Activated naive CD4-positive, alpha-beta T cell treated with anti-CD3 and anti-CD28 coated beads for 36 hours (primary cell): ENCODE results near the gene ELF1. TPM values are rescaled to one million over a fixed set of nuclear protein-coding genes. Genes with fewer than 3 reads are reported as not detected.

Experiments used
- CTCF ChIA-PET: fragments of 350-600 bp; sonication (Branson Sonifier 250); formaldehyde crosslinking; loops from one replicate; lab custom pipeline; 2021; ENCODE audit warnings: antibody characterized with exemption; lab: Charles Lee
- DNase-seq: peaks from one replicate; pipeline ENCODE4 v3.0.0-alpha.2; 2020
- H3K27ac Mint-ChIP-seq: one replicate; pipeline ENCODE4 v1.8.0; 2021; ENCODE audit warnings: mild to moderate bottlenecking, mixed read lengths
- H3K27me3 Mint-ChIP-seq: one replicate; pipeline ENCODE4 v1.8.0; 2021; ENCODE audit warnings: low read depth, mixed read lengths
- H3K36me3 Mint-ChIP-seq: one replicate; pipeline ENCODE4 v1.8.0; 2021; ENCODE audit warnings: low read depth, mixed read lengths
- H3K4me1 Mint-ChIP-seq: one replicate; pipeline ENCODE4 v1.8.0; 2021; ENCODE audit warnings: low read depth, mixed read lengths
- H3K4me3 Mint-ChIP-seq: one replicate; pipeline ENCODE4 v1.8.0; 2021; ENCODE audit warnings: mild to moderate bottlenecking, moderate library complexity, mixed read lengths
- H3K9me3 Mint-ChIP-seq: one replicate; pipeline ENCODE4 v1.8.0; 2021; ENCODE audit warnings: mixed read lengths
- intact Hi-C: fragments of 100-400 bp; cut with micrococcal nuclease; formaldehyde crosslinking; loops from one replicate; pipeline ENCODE4 v1.15.1; 2023
- total RNA-seq, 2 experiments: library from RNA; stranded (reverse); gene quantifications; one replicate each; pipeline ENCODE4 v1.2.3, GENCODE V29; 2021

Gene ELF1
- 10 to 100 TPM; 61.7 to 62.3 TPM for total RNA-seq

DNA sequence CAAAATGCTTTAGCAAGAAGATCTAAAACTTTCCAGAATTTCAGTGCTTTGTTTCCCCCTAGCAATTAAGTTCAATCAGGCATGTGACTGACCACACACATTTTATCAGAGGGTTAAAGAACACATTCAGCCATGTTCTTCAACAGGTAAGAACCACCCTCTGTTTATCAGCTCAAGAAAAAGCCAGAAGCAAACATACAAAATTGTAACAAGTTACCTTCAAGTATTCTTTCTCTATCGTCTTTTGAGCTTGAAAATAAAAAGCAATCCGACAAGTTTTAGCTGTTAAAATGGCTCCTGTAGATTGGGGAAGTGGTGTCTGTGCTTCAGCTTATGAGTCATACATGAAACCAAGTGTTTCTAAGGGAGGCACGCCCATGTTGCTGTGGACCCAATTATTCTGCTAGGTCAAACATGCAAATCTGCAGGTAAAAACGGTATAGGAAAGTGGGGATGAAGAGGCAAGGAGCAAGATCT lies at the start of gene ELF1:
Gene ELF1 (minus strand): TSS at position 306 of the 477 bp plus-strand sequence. CDS start 37,262 bp downstream, outside the sequence.
- DNase-seq: peak; percentile 67
- CTCF ChIA-PET: interaction anchor here (1.0 to 3.1 kb wide), 7 partner anchors 10 to 204 kb away, joined by 3 to 25 read pairs (median 8); no protein-coding TSS in a partner anchor
- Mint-ChIP-seq H3K27me3 (no peaks in the 10 kb centered on the region), H3K27ac (peak within 1 kb of the TSS; percentile 99), H3K36me3 (peaks cover 12% of the 10 kb centered on the region), H3K9me3 (no peaks in the 10 kb centered on the region), H3K4me3 (peak within 1 kb of the TSS; percentile 89), H3K4me1 (peaks cover 32% of the 10 kb centered on the region)
- intact Hi-C loops: loop anchor here (1.0 to 10.0 kb wide), 6 partner anchors 14 to 1984 kb away; partner anchors contain the start of genes NAA16, NHLRC3, PROSER1 and WBP4

DNA sequence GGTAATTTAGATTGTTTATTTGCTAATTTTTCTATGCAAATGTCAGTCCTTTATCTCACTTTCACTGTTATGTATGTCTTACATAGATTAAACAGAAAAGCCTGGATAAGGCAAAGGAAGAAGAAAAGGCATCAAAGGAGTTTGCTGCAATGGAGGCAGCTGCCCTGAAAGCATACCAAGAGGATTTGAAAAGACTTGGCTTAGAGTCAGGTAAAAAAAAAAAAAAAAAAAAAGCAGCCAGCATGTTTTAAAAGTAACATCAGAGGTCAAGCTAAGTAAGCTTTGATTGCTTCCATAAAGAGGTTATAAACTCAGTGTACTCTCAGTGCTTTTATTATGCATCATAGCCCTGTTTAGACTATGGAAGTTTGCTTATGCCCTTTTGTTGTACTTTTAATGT lies 46.0 kb upstream of the ELF1 start:
- DNase-seq: no peak
- Mint-ChIP-seq H3K27me3 (peaks cover 4% of the 10 kb centered on the region), H3K27ac (no peak overlapping the region), H3K36me3 (peaks cover 26% of the 10 kb centered on the region), H3K4me1 (peaks cover 20% of the 10 kb centered on the region), H3K4me3 (no peak overlapping the region), H3K9me3 (no peaks in the 10 kb centered on the region)
- CTCF ChIA-PET: no interaction called here
- intact Hi-C loops: no loop called here

- H3K27ac Mint-ChIP-seq: no peak overlapping the region
- CTCF ChIA-PET: interaction anchor here (1.3 kb wide), 1 partner anchor 10 kb away, joined by 4 read pairs; no protein-coding TSS in a partner anchor
- intact Hi-C loops: loop anchor here (5.0 kb wide), 3 partner anchors 853 to 983 kb away; partner anchors contain the start of genes DGKH and VWA8
These were observed 45.4 kb upstream of the ELF1 start for GRCh38 chr13:41064493-41064892.

DNA sequence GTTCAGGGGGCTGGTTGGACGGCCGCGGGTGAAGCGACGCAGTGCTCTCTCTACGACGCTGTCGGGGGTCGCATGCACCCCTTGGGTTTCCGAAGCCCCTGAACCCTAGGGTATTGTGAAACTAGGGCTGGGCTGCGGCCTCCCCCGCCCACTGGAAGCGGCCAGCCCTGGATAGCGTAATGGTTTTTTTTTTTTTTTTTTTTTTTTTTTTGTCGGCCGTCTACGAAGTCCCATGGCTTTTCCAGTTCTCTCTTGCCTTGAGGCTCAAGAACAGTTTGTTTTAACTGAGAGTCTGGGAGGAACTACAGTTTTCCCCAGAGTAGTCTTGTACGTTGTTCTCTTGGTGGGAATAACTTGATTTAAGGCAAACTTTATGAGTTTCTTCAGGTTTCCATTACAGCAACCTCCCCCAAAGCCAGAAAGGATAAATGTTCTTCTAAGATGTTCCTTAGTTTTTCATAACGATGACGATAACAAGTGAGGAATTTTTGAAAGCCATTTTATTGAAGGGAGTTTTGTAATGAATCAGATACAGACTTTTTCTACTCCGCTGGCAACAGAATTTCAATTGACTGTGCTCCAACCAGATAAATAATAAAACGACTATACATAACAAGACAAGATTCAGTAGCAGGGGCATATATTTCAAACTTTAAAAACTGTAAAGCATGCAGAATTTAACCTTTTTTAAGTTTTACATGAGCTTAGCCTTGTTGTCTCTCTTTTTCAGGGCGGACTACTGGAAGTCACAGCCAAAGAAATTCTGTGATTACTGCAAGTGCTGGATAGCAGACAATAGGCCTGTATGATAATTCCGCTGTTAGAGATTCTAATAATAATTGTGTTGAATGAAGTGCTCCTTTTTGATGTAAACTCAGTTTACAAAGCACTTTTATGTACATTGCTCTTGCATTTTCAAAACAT lies 43.1 kb upstream of the ELF1 start:
- Mint-ChIP-seq H3K27ac (peak overlapping the region; percentile 98), H3K9me3 (no peaks in the 10 kb centered on the region), H3K27me3 (peaks cover 4% of the 10 kb centered on the region), H3K4me1 (peaks cover 40% of the 10 kb centered on the region), H3K36me3 (peaks cover 17% of the 10 kb centered on the region), H3K4me3 (peak overlapping the region; percentile 95)
- CTCF ChIA-PET: interaction anchor here (1.6 kb wide), 1 partner anchor 11 kb away, joined by 4 read pairs; no protein-coding TSS in a partner anchor
- DNase-seq: no peak
- intact Hi-C loops: loop anchor here (1.0 to 5.0 kb wide), 11 partner anchors 43 to 985 kb away; partner anchors contain the start of genes DGKH, ELF1, KBTBD6 and KBTBD7

More at GRCh38 chr13:41064493-41064892, 45.4 kb upstream of the ELF1 start:
- no peak for DNase-seq
- Mint-ChIP-seq H3K4me3 (no peak overlapping the region), H3K27me3 (peaks cover 4% of the 10 kb centered on the region), H3K4me1 (peaks cover 21% of the 10 kb centered on the region), H3K36me3 (peaks cover 26% of the 10 kb centered on the region), H3K9me3 (no peaks in the 10 kb centered on the region)

DNA sequence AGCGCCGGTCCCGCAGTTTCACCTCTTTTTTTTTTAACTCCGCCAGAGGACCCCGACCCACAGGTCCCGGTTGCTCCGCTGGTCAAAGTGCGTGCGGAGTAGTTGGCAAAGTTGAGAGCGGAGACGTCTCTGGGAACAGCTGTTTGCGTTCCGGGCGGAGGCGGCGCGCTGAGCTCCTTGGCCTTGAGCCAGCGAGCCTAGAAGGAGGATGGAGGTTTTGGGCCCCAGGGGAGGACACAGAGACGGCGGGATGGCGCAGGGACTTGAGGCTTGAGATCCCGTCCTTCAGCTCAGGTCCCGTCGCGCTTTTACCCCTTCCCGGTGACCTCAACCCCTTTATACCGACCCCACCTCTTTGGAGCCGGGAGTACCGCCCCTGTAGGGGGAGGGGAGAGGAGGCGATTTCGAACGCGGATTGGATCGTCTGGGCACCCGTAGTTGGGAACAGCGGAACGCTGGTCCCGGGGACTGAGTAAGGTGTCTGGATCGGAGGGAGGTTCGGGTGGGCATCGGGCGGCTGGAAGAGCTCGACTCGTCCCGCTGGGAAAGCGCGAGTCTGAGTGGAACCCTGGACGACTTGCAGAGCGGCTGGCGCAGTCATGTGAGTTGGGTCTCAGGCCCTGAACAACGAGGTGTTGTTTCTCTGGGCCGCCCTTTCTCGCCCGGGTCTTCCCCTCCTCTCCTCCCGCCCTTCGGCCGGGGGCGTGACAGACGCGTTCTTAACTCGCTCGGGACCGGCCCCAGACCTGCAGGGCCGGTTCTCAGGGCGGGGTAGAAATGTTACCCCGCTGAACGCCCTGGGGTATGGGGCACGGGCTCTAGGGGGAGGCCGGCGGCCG lies 42.2 kb upstream of the ELF1 start, which contains the start of gene WBP4:
Gene WBP4 (plus strand): TSS at position 435 of the 839 bp plus-strand sequence. CDS start 165 bp downstream, at position 600.
- Mint-ChIP-seq H3K27ac (peak within 1 kb of the TSS; percentile 98), H3K9me3 (no peaks in the 10 kb centered on the region), H3K4me3 (peak within 1 kb of the TSS; percentile 95), H3K27me3 (peaks cover 4% of the 10 kb centered on the region), H3K36me3 (peaks cover 14% of the 10 kb centered on the region), H3K4me1 (peaks cover 45% of the 10 kb centered on the region)
- CTCF ChIA-PET: interaction anchor here (0.6 to 1.6 kb wide), 9 partner anchors 10 to 472 kb away, joined by 3 to 6 read pairs (median 3); no protein-coding TSS in a partner anchor
- intact Hi-C loops: loop anchor here (1.0 to 5.0 kb wide), 11 partner anchors 42 to 986 kb away; partner anchors contain the start of genes DGKH, ELF1, KBTBD6 and KBTBD7
- peak; percentile 88 for DNase-seq

DNA sequence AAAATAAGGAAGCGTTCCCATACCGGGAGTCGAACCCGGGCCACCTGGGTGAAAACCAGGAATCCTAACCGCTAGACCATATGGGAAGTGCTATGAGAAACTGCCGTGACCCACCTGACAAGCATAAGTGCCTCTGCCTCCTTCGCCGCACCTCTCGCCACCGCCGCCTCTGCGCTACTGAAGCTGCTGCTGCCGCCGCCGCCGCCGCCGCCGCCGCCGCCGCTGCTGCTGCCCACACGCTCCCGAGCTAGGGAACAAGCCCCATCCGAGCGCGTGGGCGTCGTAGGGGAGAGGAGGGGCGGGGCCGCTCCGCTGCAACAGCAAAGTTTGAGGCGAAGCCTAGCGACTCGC lies 41.6 kb upstream of the ELF1 start:
- CTCF ChIA-PET: interaction anchor here (0.6 to 1.6 kb wide), 10 partner anchors 9 to 471 kb away, joined by 3 to 6 read pairs (median 3); no protein-coding TSS in a partner anchor
- H3K27ac Mint-ChIP-seq: peak overlapping the region; percentile 98
- peak; percentile 86 for DNase-seq
- H3K4me3 Mint-ChIP-seq: peak overlapping the region; percentile 95
- peaks cover 4% of the 10 kb centered on the region for H3K27me3 Mint-ChIP-seq
- peaks cover 13% of the 10 kb centered on the region for H3K36me3 Mint-ChIP-seq
- intact Hi-C loops: loop anchor here (1.0 to 5.0 kb wide), 13 partner anchors 10 to 987 kb away; partner anchors contain the start of genes DGKH, ELF1, KBTBD6 and KBTBD7
- H3K4me1 Mint-ChIP-seq: peaks cover 47% of the 10 kb centered on the region
- H3K9me3 Mint-ChIP-seq: no peaks in the 10 kb centered on the region

DNA sequence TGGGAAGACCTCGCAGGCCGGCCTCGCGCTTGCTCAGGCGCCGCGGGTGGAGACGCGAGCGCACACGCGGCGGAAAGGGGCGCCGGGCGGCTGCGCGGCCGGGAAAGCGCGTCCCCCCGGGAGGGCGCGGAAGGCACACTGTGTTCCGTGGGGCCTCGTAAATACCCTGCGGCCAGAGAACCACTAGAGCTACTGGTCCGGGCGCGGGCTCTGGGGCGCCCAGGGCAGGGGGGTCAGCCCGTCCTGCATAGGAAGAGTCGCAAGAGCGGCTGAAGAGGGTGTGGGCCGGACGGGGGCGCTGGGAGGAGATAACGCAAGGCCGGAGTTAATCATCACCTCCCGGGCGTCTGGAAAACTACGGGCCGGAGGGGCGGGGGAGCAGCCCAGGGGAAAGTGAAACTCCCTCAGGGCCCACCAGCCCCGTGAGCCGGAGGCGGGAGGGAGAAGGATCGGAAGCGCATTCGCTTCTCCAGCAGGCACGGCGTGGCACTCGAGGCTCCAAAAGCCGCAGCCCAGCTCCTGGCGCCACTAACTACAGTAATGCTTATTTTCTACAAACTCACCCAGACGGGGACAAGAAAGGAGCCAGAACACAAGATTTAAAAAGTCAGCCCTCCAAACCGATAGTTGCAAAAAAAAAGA lies 41.1 kb upstream of the ELF1 start:
- Mint-ChIP-seq H3K27ac (peak overlapping the region; percentile 98), H3K4me1 (peaks cover 50% of the 10 kb centered on the region), H3K9me3 (no peaks in the 10 kb centered on the region), H3K36me3 (peaks cover 13% of the 10 kb centered on the region), H3K4me3 (peak overlapping the region; percentile 95), H3K27me3 (peaks cover 4% of the 10 kb centered on the region)
- CTCF ChIA-PET: interaction anchor here (0.6 to 2.0 kb wide), 10 partner anchors 9 to 306 kb away, joined by 3 to 6 read pairs (median 4); no protein-coding TSS in a partner anchor
- peak; percentile 82 for DNase-seq
- intact Hi-C loops: loop anchor here (1.0 to 5.0 kb wide), 6 partner anchors 10 to 987 kb away; partner anchors contain the start of genes DGKH, NAA16 and VWA8

- CTCF ChIA-PET: interaction anchor here (1.1 to 2.0 kb wide), 4 partner anchors 70 to 92 kb away, joined by 3 to 6 read pairs (median 4); no protein-coding TSS in a partner anchor
- Mint-ChIP-seq H3K27ac (peak overlapping the region; percentile 98), H3K4me1 (peaks cover 55% of the 10 kb centered on the region), H3K36me3 (peaks cover 10% of the 10 kb centered on the region), H3K9me3 (no peaks in the 10 kb centered on the region), H3K27me3 (peaks cover 4% of the 10 kb centered on the region), H3K4me3 (peak overlapping the region; percentile 95)
- intact Hi-C loops: loop anchor here (1.0 to 10.0 kb wide), 7 partner anchors 9 to 988 kb away; partner anchors contain the start of genes DGKH, NAA16 and VWA8
- no peak for DNase-seq
These were observed 40.5 kb upstream of the ELF1 start for GRCh38 chr13:41059456-41060081.

GRCh38 chr13:41058295-41059070 lies 39.4 kb upstream of the ELF1 start:
- CTCF ChIA-PET: interaction anchor here (1.1 to 2.0 kb wide), 2 partner anchors 69 to 72 kb away, joined by 4 to 6 read pairs; no protein-coding TSS in a partner anchor
- intact Hi-C loops: loop anchor here (10.0 kb wide), 1 partner anchor 596 kb away; no protein-coding TSS in a partner anchor
- H3K27ac Mint-ChIP-seq: peak overlapping the region; percentile 4
- H3K4me1 Mint-ChIP-seq: peaks cover 57% of the 10 kb centered on the region
- DNase-seq: peak; percentile 11
- H3K36me3 Mint-ChIP-seq: peaks cover 8% of the 10 kb centered on the region
- H3K9me3 Mint-ChIP-seq: no peaks in the 10 kb centered on the region
- peaks cover 4% of the 10 kb centered on the region for H3K27me3 Mint-ChIP-seq
- peak overlapping the region; percentile 95 for H3K4me3 Mint-ChIP-seq
